Middle frontal gyrus (tissue), 1 donor: ENCODE results near the gene CALCB.
A peak's percentile ranks its signal among the peaks of the same experiment; 100 is the strongest.

Experiments used
- DNase-seq: peaks from one replicate; pipeline ENCODE4 v3.0.0-alpha.2; 2015; ENCODE audit warnings: low spot score; ENCODE audit errors: extremely low spot score

Gene CALCB

DNA sequence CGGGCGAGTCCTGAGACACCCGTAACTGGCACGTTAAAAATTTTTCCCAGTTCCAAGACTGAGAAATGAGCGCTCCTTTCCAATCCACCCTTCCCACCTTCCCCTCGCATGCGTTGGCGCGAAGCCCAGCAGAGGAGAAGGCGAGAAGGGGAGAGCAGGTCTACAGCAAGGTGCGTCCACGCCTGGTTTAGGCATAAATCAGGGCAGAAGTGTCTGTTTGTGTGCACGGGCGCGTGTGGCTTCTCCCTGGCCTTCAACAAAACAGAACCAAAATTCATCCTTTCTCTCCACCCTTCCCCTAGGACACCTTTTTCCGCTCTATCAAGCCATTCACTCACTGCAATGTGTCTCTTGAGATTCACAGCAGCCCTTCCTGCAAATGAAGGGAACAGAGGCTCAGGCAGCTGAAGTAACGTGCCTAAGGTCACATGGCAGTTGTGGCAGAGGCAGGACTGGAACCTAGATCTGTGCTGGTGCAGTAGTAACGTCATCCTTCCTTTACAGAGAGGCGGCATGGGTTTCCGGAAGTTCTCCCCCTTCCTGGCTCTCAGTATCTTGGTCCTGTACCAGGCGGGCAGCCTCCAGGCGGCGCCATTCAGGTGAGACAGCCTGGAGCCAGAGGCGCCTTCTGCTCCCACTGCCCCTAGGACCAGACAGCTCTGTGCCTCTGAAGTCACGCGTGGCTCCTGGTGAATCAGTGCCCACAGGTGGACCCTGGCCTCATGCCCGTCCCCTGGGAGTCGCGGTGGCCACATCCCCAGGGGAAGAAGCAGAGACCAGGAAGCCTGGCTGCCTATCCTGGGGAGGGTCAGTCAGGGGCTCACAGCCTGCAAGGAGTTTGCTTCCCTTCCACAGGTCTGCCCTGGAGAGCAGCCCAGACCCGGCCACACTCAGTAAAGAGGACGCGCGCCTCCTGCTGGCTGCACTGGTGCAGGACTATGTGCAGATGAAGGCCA, 1.1 kb downstream of the CALCB start:
- no peak for DNase-seq

DNA sequence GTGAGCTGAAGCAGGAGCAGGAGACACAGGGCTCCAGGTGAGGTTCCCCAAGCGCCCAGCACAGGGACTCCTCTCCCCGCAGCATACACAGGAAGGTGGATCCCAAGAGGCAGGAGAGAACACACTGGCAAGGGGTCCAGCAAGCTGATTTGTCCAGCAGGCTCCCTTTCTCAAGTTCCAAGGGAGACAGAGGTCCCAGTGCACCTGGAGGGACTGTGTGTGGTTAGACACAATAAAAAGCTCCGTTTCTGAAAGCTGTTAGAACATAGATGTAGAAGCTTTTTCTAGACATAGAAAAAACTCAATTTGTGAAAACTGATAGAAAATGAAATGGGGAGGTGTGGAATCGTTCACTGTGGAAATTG, 1.8 kb downstream of the CALCB start:
- DNase-seq, result no peak

DNA sequence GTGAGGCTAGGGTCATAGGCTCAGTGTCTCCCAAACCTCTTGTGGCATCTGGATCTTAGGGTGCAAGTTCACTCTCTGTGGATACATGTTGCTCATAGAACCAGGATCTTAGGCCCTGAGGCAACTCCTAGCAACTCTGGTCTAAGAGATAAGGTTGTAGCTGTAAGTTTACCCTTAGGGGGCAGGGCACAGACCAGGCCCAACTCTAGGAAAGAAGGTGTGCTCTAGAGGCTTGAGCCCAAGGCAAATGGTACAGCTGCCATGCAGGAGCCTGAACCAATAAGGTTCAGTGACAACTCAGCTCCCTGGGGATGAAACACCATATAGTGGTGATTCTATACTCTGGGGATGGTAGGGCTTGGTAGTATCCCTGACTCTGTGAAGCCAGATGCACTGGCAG, 17.8 kb downstream of the CALCB start:
- no peak for DNase-seq

DNA sequence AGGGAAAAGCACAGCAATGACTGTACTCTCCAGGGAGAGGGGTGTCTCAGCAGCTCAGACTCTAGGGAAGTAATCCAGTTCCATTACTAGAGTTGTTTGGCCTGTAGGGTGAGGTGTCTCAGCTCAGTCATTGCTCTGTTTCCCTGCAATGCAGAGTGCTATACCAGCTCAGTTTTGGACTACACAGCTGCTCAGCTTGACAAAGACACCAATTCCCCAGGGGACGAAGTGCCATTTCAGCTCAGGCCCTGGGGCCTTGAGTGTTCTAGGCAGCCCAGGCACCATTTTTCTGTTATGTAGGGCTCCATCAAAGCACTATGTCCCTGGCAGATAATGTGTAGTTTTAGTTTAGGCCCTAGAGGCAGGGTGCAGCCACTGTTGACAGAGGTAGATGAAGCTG, 18.2 kb downstream of the CALCB start:
- no peak for DNase-seq

DNA sequence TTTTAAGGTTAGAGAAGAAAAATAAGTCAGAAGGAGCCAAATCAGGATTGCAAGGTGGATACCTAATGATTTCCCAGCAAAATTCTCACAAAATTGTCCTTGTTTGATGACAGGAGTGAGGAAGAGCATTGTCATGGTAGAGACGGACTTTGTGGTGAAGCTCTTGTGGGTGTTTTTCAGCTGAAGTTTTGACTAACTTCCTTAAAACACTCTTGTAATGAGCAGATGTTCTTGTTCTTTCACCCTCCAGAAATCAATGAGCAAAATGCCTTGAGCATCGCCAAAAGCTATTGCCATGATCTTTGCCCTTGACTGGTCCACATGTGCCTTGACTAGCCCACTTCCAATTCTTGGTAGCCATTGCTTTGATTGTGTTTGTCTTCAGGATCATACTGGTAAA, 20.0 kb downstream of the CALCB start:
- no peak for DNase-seq

DNA sequence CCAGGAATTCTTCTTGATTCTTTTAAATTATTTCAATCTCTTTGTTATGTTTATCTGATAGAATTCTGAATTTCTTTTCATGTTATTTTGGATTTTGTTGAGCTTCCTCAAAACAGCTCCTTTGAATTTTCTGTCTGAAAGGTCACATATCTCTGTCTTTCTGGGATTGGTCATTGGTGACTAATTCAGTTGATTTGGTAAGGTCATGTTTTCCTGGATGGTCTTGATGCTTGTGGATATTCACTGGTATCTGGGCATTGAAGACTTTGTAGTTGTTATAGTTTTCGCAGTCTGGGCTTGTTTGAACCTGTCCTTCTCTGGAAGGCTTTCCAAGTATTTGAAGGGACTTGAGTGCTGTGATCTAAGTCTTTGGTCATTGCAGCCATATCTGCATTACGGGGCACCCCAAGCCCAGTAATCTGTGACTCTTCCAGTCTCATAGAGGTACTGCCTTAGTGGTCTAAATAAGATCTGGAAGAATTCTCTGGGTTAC, 22.4 kb downstream of the CALCB start:
- DNase-seq, result no peak

DNA sequence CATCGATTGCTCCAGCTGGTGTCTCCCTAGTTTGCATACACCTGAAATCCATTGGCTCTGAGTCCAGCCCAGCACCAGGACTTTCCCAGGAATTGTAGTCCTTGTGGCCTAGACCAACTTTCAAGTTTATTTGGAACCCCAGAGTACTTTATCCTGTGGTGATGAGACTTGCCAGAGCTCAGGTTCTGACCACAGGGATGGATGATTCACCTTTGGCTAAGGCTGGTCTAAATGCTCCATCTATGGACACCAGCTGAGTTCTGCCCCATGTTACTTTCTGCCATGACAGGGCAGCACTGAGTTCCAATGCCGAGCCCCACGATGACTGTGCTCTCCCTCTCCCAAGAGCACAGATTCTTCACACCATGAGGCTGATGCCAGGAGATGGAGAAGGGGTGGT, 24.0 kb downstream of the CALCB start:
- no peak for DNase-seq

DNA sequence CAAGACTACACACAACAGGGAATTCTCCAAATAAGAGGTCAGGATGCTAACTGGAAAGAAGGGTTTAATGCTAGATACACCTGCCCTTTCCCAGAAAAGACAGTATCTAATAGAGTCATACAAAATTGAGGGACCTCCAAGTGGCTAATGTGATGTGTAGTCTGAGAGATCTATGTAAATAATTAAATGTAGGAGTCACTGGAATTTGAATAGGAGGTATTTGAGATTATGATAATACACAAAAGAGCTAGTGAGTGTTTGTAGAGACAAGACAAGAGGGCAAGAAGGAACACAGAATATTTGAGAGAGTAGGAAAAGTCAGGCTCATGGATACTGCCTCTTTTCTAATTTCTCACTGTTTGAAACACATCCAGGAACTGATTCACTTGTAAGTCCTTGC, 25.9 kb downstream of the CALCB start:
- no peak for DNase-seq

DNA sequence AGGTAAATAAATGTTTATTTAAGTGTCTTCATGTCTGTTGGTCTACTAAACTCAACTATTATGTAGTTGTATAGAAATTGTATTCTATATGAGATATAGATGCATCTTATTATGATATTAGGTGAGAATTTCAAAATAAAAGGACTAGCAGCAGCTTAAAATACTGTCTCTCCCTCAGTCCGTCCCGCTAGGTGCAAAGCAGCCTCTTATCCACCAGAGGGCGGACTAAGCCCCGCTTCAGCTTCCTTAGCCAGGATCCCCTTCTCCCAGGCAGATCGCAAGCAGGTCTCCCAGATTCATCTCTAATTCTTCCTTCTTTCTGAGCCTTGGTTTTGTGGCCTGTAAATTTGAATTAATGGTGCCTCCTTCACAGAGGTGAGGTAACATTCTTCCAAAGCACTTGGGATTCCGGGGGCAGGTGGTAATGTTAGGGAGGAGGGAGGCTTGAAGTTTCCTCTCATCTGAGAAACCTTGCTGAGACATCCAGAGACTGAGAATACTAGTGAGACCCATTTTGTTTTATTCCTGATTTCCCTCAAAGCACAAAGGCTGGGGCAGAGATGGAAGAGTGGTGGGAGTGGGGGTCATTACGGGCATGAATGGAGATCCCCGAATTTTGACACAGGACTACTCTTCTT, 27.8 kb downstream of the CALCB start:
- DNase-seq, result peak; percentile 45

DNA sequence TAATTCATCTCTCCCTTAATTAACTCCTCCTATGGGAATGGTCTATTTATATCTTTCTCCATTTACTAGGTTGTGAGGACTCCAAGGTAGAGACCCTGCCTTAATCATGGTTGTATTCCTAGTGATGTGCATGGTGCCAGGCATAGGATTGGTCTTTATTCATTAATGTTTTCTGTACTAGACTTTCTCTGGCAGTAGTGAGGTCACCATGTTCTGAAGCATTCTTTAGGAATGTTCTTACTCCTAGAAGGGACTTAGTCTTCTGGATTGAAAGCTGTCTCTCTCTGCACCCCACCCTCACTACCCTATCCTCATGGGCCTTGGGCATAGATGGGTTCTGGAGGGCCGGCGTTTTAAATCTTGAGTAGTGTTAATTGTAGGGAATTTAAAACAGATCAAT, 30.8 kb downstream of the CALCB start:
- DNase-seq, result no peak

DNA sequence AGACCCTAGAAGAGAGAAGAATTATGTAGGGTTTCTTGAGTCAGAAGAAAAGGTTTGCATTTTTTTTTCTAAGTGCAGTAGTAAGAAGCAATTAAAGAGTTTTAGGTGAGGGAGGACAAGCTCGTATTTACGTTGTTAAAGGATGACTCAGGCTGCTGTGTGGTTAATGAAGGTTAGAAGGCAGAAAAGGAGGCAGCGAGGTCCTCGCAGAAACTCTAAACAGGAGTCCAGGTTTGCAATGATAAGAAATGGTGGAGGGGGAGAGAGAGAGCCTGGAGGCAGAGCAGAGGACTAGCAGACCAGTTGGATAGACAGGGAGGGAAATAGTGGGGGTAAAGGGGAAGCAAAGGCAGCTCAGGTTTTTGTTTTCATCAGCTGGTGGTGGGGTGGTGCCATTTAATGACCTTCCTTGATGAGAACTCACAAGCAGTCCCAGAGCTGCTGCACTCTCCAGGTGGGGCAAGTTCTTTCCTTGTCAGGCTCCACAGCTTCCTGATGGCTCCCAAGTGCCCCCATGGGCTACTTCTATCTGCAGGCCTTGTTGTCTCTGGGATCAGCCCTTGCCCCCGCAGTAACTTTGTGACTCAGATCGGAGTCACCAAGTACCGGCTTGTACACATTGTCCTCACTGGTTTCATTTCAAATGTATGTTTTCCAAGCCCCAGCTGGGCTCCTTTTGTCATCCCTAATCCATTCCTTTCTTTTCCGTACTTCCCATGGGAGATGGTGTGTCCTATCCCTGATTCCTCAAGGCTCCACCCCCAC, 33.0 kb downstream of the CALCB start:
- DNase-seq, result no peak

DNA sequence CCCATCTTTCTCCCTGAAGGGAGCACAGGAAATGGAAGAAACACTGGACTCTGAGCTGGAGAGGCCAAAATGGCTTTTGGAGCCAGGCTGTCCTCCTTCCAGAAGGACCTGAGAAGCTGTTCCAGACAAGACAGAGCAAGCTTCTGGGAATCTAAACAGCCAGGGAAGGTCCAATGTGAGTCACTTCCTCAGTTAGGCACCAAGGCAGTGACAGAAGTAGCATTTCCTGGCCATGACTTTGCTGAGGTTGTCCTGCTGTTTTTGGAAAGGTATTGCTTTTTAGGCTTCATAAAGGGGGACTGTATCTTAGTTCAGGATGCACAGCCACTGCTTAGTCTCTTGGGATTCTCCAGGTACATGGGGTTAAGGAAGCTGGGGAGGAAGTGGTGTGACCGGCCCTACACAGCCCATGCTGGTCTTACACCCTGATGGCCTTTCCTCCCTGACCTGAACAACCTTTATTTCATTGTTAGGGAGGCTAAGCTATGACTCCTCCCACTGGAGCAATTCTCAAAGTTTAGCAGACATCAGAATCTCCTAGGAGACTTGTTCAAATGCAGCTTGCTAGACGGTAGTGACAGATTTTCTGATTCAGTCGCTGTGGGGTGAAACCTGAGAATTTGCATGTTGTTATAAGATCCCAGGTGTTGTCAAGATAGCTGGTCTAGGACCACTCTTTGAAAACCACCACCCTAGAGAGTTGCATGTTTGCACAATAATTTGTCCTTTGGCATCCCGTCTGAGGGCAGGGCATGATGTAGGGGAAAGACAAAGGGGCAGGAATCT, 34.5 kb downstream of the CALCB start:
- DNase-seq, result no peak

DNA sequence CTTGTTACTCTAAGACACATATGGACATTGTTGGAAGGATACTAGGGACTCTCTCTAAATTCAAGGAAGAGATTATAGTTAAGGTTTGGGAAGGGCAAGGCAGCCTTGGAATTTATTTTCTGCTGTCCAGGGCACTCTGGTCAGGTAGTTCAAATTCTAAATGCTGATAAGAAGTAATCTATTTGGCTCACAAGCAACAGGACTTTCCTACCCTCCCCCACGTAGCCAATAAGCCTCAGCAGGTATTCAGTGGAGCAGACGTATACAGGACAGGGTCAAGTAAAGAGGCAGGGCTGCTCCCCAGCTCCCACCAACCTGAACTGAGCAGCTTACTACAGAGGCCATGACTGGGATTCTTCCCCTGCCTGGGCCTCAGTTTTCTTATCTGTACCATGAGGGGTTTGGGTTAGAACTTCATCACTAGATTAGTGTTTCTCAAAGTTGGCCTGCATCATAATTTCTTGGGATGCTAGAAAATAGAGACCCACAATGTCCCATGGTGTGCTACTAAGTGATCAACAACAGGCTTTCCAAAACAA, 35.3 kb downstream of the CALCB start:
- DNase-seq, result no peak

DNA sequence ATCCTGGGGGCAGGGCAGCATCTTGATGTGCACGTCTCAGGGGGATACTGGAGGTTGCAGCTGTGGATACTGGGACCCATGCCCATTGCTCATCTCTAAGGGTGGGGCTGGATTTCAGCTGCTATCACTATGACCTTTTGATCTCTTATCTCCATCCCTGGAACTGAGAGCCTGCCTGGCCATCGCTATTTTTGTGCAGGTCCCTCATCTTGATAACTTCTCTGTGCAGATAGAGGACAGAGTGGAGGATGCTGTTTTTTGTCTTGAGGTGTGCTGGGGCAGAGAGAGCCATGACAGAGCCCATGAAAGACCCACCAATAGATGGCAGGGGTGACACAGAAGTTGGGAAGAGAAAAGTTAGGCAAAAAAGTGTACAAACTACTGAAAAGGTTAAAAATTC, 36.2 kb downstream of the CALCB start:
- no peak for DNase-seq

DNA sequence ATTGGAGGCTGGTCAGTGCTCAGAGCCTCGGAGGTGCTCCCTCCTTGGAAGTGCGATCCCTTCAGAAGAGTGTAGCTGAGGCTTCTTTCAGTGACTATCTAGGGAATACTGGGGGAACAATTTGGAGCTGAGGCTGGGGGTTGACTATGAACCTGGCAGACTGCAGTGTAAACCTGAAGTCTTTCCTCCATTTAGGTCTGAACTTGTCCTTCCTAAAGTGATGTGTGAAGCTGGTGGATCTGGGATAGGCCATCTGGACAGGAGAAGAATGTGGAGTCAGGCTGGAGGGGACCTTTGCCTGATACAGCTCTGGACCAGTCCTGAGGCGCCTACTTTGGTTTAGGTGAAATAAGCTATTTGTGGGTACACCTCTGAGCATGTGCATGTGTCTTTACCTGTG, 37.8 kb downstream of the CALCB start:
- DNase-seq, result no peak

DNA sequence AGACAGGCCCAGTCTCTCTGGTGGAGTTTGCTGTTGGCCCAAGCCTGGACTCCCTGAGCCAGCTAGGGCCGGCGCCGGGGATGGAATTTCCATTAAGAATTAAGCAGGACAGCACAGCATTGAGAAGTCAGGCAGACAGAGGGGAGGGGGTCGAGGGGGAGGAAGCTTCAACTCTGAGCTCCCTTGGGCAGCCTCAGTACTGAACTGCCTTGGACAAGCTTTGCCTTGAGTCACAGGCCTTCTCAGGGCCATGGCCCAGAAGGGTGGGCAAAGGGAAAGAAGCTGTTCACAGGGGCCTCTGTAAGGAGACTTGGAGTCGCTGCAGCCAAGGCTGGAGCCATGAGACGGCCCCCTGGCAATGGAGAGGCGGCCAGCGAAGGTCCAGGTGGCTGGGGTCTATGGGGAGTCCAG, 38.7 kb downstream of the CALCB start:
- no peak for DNase-seq

DNA sequence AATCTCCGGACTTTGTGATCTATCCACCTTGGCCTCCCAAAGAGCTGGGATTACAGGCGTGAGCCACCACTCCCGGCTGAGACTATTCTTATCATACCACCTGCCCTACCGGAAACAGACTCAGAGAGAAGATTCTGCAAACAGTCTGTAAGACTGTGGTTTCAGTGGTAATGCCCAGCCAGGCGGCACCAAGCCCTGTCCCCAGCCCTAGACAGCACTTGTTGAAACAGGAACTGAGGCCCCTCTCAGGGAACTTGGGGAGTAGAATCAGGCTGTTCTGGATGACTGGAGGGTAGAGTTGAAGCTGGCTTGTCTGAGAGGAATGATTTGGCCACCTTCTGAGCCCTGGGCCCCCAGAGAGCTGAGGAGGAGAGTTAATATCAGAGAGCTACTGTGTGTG, 40.0 kb downstream of the CALCB start:
- no peak for DNase-seq

DNA sequence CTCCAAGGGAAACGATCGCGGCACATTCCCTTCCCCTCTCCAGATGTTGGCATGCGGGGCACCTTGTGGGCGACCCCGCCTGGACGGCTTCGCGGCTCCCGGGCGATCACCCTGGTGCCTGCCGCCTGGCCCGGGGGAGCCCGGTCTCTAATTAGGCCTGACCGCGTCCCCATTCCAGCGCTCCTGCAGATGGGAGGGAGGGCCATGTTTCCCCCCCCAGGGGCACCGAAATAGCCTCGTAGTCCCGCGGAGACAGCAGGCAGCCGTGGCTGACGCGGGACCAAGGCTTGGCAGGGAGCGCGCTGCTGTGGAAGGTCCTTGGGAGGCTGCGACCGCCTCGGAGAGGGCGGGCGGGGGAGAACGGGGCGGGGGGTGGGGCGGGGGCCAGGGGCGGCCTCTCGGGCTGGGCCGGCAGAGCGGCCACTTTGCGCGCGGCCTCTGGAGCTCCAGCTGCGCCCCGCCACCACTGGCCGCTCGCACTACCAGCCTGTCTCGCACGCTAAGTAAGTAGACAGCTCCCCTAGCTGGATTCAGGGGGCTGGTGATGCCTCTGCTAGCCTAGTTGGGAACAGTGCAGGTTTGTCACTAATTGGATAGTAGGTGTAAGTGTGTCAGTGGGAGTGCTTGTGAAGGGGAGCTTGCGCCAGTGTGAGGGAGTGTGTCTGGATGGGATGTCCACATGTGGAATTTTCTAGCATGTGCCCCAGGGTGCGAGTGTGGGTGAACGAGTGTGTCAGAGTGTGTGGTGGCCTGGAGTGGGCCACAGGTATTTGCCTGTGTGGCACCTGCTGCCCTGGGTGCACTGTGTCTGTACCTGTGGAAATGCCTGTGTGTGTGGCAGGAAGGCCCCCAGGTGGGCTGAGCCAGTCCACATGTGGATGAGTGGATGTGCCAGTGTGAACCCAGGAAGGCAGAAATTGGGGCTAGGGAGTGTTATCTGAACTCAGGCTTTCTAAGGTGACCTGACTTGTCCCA, 41.4 kb downstream of the CALCB start, which contains the start of gene INSC:
Gene INSC (plus strand): TSS at position 423 of the 975 bp plus-strand sequence. CDS start 34,252 bp downstream, outside the sequence.
- DNase-seq, result no peak

DNA sequence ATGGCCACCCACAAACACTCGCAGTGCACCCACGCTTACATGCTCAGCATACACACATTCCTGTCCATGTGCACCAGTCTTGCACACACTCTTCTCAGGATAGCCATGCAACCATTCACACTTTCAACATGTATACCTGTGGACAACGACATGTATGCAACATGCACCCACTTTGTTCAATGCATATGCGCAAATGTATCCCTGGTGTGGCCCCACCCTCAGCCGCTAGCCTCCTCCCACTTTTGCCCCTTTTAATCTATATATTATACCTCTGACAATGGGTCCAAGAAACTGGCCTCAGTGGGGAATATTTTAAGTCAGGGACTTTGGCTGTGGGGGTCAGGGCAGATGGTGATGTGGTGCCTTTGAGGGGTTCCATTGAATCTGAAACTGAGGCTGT, 42.3 kb downstream of the CALCB start:
- DNase-seq, result no peak

DNA sequence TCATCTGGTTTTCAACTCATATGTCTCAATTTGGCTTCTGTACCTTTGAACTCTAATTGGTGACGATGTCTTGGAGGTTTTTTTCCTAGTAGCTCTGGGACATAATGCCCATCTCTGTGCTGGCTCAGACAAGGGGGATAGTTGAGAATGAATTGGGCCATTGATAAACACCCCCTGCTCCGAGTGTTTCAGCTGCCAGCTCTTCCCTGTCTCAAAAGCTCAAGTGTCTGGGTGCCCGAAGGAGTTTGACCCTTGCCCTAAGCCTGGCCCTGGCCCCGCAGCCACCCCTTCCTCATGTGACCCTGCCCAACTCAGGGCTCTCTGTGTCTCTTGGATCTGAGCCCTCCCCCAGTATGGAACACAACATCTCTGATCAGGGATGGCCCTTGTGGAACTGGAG, 44.4 kb downstream of the CALCB start:
- no peak for DNase-seq
